Measurements from ENCODE around the gene ZNF324.
A peak's percentile ranks its signal among the peaks of the same experiment; 100 is the strongest.

DNA sequence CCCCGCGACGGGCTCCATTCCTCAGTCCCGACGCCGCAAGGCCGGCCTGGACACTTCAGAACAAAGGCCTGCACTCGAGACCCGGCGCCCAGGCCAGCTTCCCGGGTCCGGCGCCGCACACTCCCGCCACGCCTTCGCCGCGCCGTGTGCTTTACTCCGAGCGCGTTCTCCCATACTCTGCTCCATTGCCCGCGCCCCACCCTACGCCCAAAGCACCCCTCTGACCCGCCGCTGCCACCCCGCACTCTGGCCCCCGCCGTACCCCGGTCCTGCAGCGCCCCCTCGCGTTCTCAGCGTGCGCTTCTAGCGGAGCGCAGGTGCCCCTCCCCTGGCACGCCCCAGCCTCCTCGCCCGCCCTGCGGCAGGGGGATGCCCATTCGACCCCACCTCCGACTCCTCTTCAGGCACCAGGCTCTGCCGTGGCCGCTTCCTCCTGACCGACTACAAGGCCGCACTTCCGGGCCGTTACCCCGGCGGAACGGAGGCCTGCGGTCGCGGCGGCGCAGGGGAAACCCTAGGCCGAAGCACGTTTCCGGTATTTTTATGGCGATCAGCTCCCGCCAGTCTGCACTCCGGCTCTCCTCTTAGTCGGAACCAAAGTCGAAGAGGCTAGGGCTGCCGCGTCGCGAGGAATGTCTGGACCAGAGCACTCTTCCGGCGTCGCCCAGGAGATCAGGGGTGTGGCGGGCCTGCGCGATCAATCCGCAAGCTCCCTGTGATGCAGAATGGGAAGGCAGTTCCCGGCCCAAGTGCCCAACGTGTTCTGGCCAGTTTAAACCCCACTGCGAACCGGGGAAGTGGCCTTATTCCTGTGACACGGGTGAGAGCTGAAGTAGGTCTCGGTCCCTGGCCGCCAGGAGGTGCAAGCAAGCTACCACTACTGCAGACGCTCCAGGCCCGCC is 52.7 kb downstream of the ZNF324 start, which contains the start of gene ZBTB45:
- TF ChIP-seq ARNTL (CRISPR knock-in tag; IDR thresholded peaks at IDR 0.05; ENCODE audit: borderline replicate concordance, low read depth) (no peak), PATZ1 (CRISPR knock-in tag; IDR thresholded peaks at IDR 0.05; ENCODE audit: borderline replicate concordance) (0 out of 2 replicates have a peak, but pooled peaks have one; percentile 65), OSR1 (CRISPR knock-in tag; IDR thresholded peaks at IDR 0.05) (no peak), ISL1 (CRISPR knock-in tag; IDR thresholded peaks at IDR 0.05) (no peak), ZC3H10 (CRISPR knock-in tag; IDR thresholded peaks at IDR 0.05) (no peak)
- TF ChIP-seq, protein P1, sequence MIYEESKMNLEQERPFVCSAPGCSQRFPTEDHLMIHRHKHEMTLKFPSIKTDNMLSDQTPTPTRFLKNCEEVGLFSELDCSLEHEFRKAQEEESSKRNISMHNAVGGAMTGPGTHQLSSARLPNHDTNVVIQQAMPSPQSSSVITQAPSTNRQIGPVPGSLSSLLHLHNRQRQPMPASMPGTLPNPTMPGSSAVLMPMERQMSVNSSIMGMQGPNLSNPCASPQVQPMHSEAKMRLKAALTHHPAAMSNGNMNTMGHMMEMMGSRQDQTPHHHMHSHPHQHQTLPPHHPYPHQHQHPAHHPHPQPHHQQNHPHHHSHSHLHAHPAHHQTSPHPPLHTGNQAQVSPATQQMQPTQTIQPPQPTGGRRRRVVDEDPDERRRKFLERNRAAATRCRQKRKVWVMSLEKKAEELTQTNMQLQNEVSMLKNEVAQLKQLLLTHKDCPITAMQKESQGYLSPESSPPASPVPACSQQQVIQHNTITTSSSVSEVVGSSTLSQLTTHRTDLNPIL (CRISPR knock-in tag; IDR thresholded peaks at IDR 0.05; ENCODE audit: low read depth), result no peak
